Fibroblast of peridontal ligament (primary cell): ENCODE measurements around the gene FBXL13.

Source experiments
- DNase-seq: peaks from one replicate; pipeline ENCODE4 v3.0.0-alpha.2; 2010; ENCODE audit errors: extremely low read depth

Gene FBXL13

GRCh38 chr7:102896585-102896984 is 178.0 kb downstream of the FBXL13 start:
- DNase-seq = no peak

- DNase-seq = no peak
Observed at GRCh38 chr7:102895602-102896001, 179.0 kb downstream of the FBXL13 start.

GRCh38 chr7:102892631-102893278 is 181.8 kb downstream of the FBXL13 start:
- DNase-seq = no peak

- DNase-seq = peak; percentile 94
Observed at GRCh38 chr7:102891693-102892261, 182.8 kb downstream of the FBXL13 start.

- no peak for DNase-seq
Observed at GRCh38 chr7:102890971-102891692, 183.5 kb downstream of the FBXL13 start.

GRCh38 chr7:102890292-102890970 is 184.2 kb downstream of the FBXL13 start:
- DNase-seq = peak; percentile 55

GRCh38 chr7:102889851-102890250 is 184.7 kb downstream of the FBXL13 start:
- no peak for DNase-seq

- DNase-seq = no peak
Observed at GRCh38 chr7:102888561-102889233, 185.9 kb downstream of the FBXL13 start.

- DNase-seq = peak; percentile 47
Observed at GRCh38 chr7:102883098-102883860, 191.3 kb downstream of the FBXL13 start.

GRCh38 chr7:102875700-102876295 is 198.8 kb downstream of the FBXL13 start:
- peak; percentile 95 for DNase-seq

GRCh38 chr7:102874966-102875365 is 199.6 kb downstream of the FBXL13 start:
- no peak for DNase-seq

GRCh38 chr7:102874166-102874829 is 200.3 kb downstream of the FBXL13 start:
- peak; percentile 82 for DNase-seq

GRCh38 chr7:102873470-102874165 is 201.0 kb downstream of the FBXL13 start:
- DNase-seq = no peak

GRCh38 chr7:102872460-102872859 is 202.1 kb downstream of the FBXL13 start:
- peak; percentile 85 for DNase-seq

- DNase-seq = no peak
Observed at GRCh38 chr7:102869195-102869594, 205.4 kb downstream of the FBXL13 start.

- no peak for DNase-seq
Observed at GRCh38 chr7:102866535-102867215, 207.9 kb downstream of the FBXL13 start.

GRCh38 chr7:102864958-102865357 is 209.6 kb downstream of the FBXL13 start:
- DNase-seq = no peak

- DNase-seq = peak; percentile 99
Observed at GRCh38 chr7:102860351-102860811, 214.2 kb downstream of the FBXL13 start.

- DNase-seq = no peak
Observed at GRCh38 chr7:102859799-102860125, 214.8 kb downstream of the FBXL13 start.
